C4-2B (cell line): ENCODE measurements around the gene DHX16.
A peak's percentile ranks its signal among the peaks of the same experiment; 100 is the strongest.

Experiments used
- H3K27ac ChIP-seq: fragments of 450-650 bp; 2 replicates; pipeline ENCODE4 v1.5.1; 2017
- ZFX ChIP-seq: fragments of 450-650 bp; IDR thresholded peaks from 2 replicates; pipeline ENCODE4 v1.6.1; 2017
- TF ChIP-seq, protein P1 (sequence below): fragments of 450-650 bp; conservative IDR thresholded peaks from 2 replicates; pipeline ENCODE4 v1.5.1; 2017; ENCODE audit warnings: mild to moderate bottlenecking

DHX16 gene

GRCh38 chr6:30657454-30657853 is 15.4 kb downstream of the DHX16 start:
- no peak for TF ChIP-seq ZFX
- TF ChIP-seq, protein P1, sequence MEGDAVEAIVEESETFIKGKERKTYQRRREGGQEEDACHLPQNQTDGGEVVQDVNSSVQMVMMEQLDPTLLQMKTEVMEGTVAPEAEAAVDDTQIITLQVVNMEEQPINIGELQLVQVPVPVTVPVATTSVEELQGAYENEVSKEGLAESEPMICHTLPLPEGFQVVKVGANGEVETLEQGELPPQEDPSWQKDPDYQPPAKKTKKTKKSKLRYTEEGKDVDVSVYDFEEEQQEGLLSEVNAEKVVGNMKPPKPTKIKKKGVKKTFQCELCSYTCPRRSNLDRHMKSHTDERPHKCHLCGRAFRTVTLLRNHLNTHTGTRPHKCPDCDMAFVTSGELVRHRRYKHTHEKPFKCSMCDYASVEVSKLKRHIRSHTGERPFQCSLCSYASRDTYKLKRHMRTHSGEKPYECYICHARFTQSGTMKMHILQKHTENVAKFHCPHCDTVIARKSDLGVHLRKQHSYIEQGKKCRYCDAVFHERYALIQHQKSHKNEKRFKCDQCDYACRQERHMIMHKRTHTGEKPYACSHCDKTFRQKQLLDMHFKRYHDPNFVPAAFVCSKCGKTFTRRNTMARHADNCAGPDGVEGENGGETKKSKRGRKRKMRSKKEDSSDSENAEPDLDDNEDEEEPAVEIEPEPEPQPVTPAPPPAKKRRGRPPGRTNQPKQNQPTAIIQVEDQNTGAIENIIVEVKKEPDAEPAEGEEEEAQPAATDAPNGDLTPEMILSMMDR = no peak
- no peak overlapping the region for H3K27ac ChIP-seq

GRCh38 chr6:30656513-30656912 is 16.3 kb downstream of the DHX16 start:
- H3K27ac ChIP-seq = no peak overlapping the region
- TF ChIP-seq, protein P1 = no peak
- no peak for TF ChIP-seq ZFX

- TF ChIP-seq, protein P1 = no peak
- no peak overlapping the region for H3K27ac ChIP-seq
Observed at GRCh38 chr6:30655743-30656094, 17.1 kb downstream of the DHX16 start.

DNA sequence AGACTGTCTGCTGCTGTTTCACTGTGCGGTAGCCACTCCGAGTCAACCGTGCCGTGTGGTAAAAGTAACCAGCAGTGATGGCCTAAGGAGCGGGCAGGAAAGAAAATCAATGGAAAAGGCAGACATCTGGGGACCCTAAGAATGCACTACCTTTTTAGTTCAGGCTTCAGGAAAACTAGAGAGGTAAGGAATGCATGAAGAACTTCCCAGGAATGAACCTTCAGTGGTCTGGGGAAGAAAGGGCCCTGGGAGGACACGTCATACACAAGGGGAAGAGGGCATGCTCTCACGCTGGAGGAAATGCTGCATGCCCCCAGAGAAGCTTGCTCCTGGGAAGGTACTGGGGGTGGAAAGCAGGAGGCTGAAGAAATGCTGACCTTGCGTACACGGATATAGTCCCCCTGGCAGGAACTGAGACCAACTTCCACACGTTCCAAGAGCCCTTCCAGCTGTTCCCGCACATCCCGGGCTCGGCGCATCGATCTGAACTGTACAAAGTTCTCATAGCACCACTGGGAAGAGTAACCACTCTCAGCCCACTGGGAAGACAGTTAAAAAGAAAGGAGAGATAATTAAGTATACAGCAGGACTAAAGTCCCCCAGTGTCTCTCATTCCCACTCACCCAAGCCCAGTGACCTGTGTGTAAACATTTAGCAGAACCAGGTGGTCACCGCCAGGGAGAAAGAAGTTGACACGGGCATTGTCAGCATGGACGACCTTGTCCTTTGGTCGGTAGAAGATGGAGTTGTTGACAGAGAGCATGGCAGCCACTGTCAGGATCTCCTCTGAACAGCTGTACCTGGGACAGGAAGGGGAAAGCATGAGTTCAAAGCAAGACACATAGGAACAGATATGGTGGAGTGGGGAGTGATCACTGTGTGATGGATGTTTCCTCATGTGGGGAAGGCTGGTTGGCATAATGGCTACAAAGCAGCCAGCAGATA is 17.7 kb downstream of the DHX16 start:
- H3K27ac ChIP-seq = no peak overlapping the region
- TF ChIP-seq, protein P1 = no peak
- no peak for TF ChIP-seq ZFX

DNA sequence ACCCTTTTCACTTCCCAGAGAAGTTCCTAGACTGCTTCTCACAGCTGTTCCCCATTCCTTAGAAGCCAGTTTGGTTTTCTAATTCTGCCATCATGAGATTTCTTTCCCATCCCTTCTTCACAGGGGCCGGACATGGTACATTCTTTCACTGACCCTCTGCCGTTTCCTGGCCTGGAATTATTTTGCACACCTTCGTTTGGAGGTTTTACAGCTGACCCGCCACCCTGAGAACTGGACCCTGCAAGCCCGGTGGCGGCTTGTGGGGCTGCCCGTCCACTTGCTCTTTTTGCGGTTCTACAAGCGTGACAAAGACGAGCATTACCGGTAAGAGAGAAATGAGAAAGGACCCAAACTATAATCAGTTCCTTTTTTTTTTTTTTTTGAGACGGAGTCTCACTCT is 21.7 kb downstream of the DHX16 start:
- H3K27ac ChIP-seq = no peak overlapping the region

GRCh38 chr6:30647242-30648116 is 25.3 kb downstream of the DHX16 start:
- TF ChIP-seq, protein P1 = no peak
- TF ChIP-seq ZFX = peak; percentile 82
- H3K27ac ChIP-seq = peak overlapping the region; percentile 99

More for the DNA sequence above, 21.7 kb downstream of the DHX16 start:
- no peak for TF ChIP-seq ZFX
- TF ChIP-seq, protein P1 = no peak
